ENCODE measurements around the gene SPATA33.
"Not testable (repeated sequence)": the region's sequence is repeated elsewhere in the genome, so short reads cannot be mapped to it uniquely, and the experiment has no call there.

The SPATA33 gene

DNA sequence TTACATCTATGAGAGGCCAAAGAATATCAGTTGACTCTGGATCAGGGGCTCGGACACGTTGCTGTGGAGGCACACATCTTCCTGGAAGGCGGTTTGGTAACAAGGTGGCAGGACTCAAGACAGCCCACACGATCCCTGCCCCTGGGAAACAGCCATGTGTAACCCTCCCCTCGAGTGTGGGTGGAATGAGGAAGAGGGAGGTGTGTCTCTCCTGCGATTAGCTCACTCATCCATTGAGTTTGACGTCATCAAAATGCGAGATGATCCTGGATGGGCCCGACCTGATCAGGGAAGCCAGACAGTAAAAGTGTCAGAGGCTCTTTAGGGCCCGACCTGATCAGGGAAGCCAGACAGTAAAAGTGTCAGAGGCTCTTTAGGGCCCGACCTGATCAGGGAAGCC lies 6.6 kb downstream of the SPATA33 start:
- DNase-seq (ENCODE audit: low spot score): not testable (repeated sequence)

DNA sequence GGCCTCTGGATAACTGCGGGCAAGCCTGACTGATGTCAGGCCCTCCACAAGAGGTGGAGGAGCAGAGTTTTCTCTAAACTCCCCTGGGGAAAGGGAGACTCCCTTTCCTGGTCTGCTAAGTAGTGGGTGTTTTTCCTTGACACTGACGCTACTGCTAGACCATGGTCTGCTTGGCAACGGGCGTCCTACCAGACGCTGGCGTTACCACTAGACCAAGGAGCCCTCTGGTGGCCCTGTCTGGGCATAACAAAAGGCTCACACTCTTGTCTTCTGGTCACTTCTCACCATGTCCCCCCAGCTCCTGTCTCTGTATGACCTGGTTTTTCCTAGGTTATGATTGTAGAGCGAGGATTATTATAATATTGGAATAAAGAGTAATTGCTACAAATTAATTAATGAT lies 9.4 kb downstream of the SPATA33 start:
- DNase-seq (ENCODE audit: low spot score): not testable (repeated sequence)

DNA sequence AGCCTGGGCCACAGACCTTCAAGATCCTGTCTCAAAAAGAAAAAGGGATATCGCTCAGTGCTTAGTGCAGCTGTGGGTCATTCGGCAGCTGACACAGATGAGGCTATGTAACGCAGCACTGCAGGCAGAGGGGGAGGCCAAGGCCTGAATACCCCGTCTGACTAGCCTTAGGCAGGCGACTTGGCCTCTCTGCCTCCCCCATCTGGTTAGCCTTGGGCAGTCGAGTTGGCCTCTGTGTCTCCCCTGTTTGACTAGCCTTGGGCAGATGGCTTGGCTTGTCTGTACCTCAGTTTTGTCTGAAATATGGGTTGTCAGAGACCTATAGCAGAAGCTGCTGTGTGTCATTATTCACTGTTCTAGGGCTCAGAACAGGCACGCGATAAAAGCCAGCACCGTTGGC lies 10.0 kb downstream of the SPATA33 start:
- no peak for DNase-seq (ENCODE audit: low spot score)

DNA sequence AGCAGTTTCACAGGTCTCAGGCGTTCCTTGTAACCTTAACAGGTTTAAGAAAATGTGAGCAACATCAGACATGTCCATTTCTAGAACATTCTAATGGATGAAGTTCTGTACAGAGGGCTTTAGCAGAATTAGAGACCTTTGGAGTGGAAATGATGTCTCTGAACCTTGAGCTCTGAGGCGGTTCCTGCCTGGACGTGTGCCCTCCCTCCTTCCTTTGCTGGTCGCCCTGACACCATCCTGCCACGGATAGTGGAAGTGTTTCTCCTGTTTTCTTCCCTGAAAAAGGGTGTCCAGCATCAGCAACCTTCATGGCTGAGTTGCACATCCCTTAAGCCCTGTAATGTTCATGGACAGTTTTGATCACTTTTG lies 11.1 kb downstream of the SPATA33 start:
- no peak for DNase-seq (ENCODE audit: low spot score)

DNA sequence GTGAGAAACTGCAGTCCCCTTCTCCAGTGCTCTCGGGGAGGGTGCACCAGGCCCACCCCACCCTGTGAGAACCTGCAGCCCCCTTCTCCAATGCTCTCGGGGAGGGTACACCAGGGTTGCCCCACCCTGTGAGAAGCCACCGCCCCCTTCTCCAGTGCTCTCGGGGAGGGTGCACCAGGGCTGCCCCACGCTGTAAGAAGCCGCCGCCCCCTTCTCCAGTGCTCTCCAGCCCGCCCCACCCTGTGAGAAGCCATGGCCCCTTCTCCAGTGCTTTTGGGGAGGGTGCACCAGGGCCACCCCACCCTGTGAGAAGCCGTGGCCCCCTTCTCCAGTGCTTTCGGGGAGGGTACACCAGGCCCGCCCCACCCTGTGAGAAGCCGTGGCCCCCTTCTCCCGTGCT lies 12.1 kb downstream of the SPATA33 start:
- no peak for DNase-seq (ENCODE audit: low spot score)

DNA sequence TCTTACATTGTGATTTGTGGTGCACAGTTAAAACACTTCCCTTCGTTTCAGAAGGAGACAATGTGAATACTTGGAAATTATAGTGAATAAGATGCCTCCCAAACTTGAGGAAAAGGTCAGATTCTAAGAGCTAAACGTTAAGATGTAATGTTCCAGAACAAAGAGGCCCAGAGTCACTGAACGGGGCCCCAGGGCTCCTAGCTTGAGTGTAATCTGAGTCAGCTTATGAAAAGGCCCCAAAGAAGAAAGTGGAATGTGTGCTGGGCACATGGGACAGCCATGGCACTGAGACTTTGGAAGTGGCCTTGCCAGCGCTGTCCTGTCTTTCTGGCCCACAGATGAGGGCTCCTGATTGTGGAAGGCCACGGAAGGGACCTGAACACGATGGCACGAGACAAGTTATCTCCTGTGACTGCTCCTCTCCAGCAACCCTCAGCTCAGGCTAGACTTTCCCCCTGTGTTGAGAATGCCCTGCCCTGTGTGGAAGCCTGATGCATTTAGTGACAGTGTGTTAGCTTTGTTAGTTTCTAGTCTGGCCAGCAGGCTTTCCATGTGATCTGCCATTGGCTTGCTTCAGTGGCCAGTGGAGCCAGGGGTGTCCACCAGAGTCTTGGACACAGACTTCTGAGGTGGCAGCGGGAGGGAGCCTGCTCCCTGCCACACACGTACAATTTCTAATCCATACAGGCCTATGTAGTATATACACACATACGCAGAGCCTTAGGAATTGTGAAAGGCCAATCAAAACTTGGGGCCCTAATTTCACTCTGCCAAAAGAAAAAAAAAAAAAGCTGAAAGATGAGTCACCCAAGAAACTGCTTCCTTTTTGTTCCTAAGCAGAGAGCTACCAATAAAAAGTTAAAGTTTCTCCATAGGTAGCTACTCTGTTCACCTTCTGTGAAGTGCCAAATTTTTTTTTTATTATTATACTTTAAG lies 13.1 kb downstream of the SPATA33 start:
- no peak for DNase-seq (ENCODE audit: low spot score)

DNA sequence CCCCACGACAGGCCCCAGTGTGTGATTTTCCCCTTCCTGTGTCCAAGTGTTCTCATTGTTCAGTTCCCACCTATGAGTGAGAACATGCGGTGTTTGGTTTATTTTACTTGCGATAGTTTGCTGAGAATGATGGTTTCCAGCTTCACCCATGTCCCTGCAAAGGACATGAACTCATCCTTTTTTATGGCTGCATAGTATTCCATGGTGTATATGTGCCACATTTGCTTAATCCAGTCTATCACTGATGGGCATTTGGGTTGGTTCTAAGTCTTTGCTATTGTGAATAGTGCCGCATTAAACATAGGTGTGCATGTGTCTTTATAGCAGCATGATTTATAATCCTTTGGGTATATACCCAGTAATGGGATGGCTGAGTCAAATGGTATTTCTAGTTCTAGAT lies 13.9 kb downstream of the SPATA33 start:
- not testable (repeated sequence) for DNase-seq (ENCODE audit: low spot score)

DNA sequence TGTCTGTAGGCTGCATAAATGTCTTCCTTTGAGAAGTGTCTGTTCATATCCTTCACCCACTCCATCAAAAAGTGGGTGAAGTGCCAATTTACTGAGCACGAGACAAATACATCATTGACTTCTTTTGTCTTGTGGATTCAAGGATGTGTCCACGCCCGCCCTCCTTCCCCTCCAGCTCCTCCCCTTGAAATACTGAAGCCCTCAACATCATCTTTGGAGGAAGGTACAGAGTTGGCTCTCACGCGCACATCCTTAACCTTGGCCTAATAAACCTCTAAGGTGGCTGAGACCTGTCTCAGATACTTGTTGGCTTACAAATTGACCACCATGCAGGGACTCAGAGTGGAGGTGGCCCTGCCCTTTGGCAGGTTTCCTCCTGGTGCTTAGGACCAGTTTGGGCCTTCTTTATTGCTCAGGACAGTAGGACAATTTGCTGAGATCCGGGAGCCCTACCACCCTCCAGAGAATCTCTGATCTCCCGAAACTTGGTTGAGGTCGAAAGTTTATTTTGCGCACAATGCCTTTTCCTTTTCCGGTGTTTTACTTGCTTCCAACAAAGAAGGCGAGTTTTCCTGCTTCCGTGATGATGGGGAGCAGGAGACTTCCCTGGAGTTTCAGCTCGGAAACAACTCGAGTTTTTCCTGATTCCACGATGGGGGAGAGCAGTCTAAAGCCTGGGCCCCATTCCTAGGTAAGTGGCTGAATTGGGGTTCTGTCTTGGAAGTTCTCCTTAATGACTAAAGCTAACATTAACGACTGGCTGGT lies 14.7 kb downstream of the SPATA33 start:
- no peak for DNase-seq (ENCODE audit: low spot score)

DNA sequence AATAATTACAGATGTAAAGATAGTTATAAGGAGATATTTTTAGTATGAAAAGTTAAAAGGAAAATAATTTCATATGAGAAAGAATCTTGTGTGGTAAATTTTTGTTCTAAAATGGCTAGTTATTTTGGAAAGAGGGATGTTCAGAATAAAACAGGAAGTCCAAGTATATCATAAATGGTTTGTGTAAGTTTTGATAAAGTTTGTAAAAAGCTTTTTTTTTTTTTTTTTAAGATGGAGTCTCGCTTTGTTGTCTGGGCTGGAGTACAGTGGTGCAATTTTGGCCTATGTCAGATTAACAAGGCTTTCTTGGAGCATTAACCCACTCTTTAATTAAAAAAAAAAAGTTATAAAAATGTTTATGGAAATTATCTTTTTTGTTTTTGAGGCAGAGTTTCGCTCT lies 20.6 kb downstream of the SPATA33 start:
- no peak for DNase-seq (ENCODE audit: low spot score)

DNA sequence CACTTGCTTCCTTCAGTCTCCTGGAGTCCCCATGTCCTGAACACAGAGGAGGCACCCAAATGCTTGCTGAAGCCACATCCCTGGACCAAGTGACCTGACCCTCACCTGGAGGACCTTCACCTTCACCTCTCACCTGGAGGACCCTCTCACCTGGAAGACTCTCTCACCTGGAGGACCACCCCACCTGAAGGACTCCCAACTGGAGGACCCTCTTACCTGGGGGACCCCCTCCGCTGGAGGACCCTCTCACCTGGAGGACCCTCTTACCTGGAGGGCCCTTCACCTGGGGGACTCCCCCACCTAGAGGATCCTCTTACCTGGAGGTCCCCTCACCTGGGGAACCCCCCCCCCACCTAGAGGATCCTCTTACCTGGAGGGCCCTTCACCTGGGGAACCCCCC lies 28.3 kb downstream of the SPATA33 start:
- DNase-seq (ENCODE audit: low spot score): no peak

DNA sequence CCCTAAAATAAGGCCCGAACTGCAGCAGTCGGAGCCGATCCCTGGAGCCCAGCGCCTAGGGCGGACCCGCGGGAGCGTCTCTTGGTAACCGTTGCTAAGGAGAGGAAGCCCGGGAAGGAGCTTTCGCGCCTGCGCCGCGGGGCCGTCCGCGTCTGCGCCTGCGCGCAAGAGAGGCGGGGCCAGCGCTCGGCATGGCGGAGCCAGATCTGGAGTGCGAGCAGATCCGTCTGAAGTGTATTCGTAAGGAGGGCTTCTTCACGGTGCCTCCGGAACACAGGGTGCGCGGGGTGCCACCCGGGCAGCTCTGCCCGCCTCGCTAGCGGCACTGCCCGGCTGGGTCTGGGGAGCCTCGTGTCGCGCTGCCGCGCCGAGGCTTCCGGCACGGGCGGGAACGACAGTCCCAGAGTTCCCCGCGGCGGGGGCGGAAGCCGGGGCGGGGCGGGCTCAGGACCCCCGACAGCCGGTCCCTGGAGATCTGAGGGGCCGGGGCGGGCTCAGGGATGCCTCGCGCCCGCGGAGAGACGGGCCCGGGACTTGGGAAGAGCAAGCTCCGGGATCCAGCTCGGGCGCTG lies 29.0 kb downstream of the SPATA33 start, which contains the start of gene CDK10:
CDK10 (plus strand) TSS at position 170 of the 572 bp plus-strand sequence; CDS start at position 192, 22 bp downstream.
- DNase-seq (ENCODE audit: low spot score): peak; percentile 92

DNA sequence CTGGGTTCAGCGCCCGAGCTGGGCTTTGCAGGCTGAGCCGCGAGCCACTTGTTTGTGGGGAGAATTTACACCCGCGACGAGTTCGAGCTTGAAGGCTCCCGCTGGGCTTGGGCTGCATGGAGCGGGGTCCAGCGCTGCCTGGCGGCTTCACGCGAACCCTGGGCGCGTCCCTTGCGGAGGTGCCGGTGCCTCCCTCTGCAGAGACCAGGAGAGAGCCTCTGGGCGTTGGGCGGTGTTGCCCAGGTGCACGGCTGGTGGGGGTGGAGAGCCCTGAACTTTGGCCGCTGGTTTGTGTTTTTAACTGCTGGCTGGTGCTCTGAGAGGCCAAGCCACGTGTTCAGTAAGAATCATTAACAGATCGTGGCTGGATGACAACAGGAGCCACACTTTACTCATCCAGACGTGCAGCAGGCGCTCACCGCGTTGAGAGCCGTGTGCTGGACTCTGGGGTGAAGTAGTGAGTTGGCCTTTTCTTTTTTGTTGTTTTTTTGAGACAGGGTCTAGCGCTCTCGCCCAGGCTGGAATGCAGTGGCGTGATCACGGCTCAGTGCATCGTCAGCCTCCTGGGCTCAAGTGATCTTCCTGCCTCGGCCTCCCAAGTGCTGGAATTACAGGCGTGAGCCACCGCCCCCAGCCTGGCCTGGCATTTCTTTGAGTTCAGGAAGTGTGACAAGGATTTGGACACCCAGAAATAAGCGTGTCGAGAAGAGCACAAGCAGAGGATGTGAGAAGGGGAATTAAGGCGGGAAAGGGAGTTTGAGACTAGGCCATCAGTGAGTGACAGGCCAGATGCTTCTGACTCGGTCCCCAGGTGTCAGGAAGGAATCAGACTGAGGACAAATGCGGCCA lies 29.7 kb downstream of the SPATA33 start:
- peak; percentile 41 for DNase-seq (ENCODE audit: low spot score)

DNA sequence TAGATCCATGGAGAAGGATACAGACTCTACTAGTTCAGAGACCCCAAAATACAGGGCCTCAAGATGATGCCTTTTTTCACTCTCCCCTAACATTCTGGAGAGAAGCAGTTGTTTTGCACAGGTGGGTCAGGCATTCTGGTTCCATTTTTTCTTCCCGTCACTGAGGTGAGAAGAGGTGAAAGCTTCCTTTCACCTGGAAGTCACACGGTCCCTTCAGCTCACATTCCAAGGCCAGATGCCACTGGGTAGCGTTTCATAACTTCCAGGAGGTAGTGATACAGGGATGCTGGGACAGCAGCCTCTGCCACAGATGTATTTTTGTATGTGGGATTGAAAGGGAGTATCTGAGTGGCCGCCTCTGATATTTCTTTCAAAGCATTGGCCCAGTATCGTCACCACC lies 30.8 kb downstream of the SPATA33 start:
- DNase-seq (ENCODE audit: low spot score): no peak

DNA sequence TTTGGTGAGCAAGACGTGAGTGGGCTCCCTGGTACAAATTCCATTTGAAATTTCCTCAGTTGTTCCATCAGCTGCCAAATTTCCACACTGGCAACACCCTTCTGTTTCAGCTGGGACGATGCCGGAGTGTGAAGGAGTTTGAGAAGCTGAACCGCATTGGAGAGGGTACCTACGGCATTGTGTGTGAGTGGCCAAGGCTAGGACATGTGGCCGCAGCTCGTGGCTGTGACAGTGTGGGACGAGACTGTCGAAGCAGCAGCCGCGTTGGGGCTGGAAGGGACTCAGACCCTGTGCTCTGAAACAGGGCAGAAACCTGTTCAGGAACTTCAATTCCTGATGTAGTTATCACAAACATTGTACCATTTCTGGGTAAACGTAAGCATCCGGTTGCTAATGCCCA lies 31.5 kb downstream of the SPATA33 start:
- no peak for DNase-seq (ENCODE audit: low spot score)

DNA sequence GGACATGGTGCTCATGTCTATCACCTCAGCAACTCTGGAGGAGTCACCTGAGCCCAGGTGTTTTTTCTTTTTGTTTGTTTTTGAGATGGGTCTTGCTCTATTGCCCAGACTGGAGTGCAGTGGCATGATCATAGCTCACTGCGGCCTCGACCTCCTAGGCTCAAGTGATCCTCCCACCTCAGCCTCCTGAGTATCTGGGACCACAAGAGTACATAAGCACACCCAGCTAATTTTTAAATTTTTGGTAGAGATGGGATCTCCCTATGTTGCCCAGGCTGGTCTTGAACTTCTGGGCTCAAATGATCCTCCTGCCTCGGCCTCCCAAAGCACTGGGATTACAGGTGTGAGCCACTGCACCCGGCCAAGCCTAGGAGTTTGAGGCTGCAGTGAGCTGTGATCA lies 32.0 kb downstream of the SPATA33 start:
- DNase-seq (ENCODE audit: low spot score): not testable (repeated sequence)

DNA sequence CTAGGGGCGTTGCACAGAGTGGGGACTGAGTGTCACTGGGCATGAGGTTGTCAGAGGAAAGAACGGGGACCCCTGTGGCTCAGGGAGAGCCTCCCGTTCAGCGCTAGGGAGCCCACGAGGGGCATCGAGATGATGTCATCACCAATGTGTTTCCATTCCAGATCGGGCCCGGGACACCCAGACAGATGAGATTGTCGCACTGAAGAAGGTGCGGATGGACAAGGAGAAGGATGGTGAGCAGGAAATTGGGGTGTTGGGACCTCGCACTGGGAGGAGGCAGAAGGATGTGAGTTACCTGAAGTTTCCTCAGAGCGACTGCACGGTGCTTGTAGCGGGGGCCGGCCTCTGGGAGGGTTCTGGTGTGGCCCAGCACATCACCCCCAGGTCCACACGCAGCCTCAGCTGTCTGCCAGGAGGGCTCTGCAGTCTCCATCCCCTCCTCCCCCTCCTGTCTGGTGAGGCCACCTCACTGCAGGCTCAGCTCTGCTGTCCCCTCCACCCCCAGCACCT lies 32.8 kb downstream of the SPATA33 start:
- no peak for DNase-seq (ENCODE audit: low spot score)

DNA sequence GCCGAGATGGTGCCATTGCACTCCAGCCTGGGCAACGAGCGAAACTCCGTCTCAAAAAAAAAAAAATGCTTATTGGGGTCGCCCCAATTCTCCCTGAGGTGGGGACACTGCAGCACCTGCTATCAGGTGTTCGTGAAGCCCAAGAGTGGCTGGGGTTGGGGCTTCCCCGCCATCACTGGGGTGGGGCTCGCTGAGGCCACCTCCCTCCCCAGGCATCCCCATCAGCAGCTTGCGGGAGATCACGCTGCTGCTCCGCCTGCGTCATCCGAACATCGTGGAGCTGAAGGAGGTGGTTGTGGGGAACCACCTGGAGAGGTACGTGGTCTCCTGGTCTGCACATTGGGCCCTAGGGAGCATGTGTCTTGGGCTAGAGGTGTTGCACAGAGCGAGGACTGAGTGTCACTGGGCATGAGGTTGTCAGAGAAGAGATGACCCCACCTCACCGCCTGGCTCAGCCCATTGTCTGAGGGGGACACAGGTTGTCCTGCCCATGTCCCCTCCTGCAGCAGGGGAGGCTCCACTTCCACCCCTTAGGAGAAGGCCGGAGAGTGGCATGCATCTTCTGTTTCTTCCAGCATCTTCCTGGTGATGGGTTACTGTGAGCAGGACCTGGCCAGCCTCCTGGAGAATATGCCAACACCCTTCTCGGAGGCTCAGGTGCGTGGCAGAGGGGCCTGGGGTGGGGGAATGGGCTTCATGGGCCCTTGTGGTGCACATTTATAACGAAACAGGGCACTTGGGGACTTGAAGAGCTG lies 33.8 kb downstream of the SPATA33 start:
- no peak for DNase-seq (ENCODE audit: low spot score)

DNA sequence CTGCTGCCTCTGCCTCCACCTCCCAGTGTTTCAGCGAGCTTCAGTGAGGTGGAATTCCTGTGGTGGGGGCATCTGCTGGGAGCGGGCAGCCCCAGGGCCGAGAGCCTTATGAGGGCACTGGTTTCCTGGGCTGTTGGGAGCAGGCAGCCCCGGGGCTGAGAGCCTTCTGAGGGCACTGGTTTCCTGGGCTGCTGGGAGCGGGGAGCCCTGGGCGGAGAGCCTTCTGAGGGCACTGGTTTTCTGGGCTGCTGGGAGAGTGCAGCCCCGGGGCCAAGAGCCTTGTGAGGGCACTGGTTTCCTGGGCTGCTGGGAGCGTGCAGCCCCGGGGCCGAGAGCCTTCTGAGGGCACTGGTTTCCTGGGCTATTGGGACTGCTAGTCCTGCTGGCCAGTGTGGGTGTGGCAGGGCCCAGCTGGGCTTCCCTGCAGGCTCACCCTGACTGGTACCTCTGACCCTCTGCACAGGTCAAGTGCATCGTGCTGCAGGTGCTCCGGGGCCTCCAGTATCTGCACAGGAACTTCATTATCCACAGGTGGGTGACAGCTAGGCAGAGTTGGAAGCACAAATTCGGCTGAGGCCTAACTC lies 34.4 kb downstream of the SPATA33 start:
- DNase-seq (ENCODE audit: low spot score): no peak

DNA sequence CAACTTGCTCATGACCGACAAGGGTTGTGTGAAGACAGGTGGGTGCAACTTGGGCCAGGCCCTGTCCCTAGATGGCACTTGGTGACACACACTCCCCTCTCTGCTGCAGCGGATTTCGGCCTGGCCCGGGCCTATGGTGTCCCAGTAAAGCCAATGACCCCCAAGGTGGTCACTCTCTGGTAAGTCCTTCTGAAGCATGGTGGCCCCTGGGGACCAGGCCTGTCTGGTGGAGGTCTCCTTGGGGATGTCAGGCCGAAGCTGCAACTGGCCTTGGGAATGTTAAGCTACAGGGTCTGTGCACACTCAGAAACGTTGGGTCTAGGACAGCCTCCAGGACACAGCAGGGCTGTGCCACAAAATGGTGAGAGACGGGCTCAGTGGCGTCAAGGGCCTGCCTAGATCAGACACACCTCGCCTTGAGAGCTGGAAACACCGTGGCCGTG lies 35.7 kb downstream of the SPATA33 start:
- DNase-seq (ENCODE audit: low spot score): no peak
